HG03575 (cell line): ENCODE measurements around the gene ALDOC.
"Not testable (repeated sequence)": the region's sequence is repeated elsewhere in the genome, so short reads cannot be mapped to it uniquely, and the experiment has no call there.

Source experiments
- ATAC-seq: cut with Tn5 transposase; IDR thresholded peaks from one replicate; pipeline ENCODE4 v1.9.1; 2021; ENCODE audit not compliant: unreplicated experiment, insufficient number of reproducible peaks, low FRiP score; ENCODE audit errors: extremely low read depth

ALDOC gene

GRCh38 chr17:28592260-28592659 lies 15.6 kb upstream of the ALDOC start:
- no peak for ATAC-seq

- no peak for ATAC-seq
Observed at GRCh38 chr17:28585851-28586250, 9.2 kb upstream of the ALDOC start.

- no peak for ATAC-seq
Observed at GRCh38 chr17:28584434-28584833, 7.7 kb upstream of the ALDOC start.

GRCh38 chr17:28582513-28582912 lies 5.8 kb upstream of the ALDOC start:
- no peak for ATAC-seq

- ATAC-seq: no peak
Observed at GRCh38 chr17:28580959-28581358, 4.3 kb upstream of the ALDOC start.

GRCh38 chr17:28579526-28579925 lies 2.8 kb upstream of the ALDOC start:
- ATAC-seq: no peak

GRCh38 chr17:28578246-28579195 lies 1.8 kb upstream of the ALDOC start:
- ATAC-seq: no peak

- no peak for ATAC-seq
Observed at GRCh38 chr17:28577466-28577824, 750 bp upstream of the ALDOC start.

- not testable (repeated sequence) for ATAC-seq
Observed at GRCh38 chr17:28576016-28576415, 679 bp downstream of the ALDOC start.

GRCh38 chr17:28575126-28575795 lies 1.4 kb downstream of the ALDOC start:
- no peak for ATAC-seq

GRCh38 chr17:28574526-28574925 lies 2.2 kb downstream of the ALDOC start:
- ATAC-seq: no peak

GRCh38 chr17:28573966-28574480 lies 2.7 kb downstream of the ALDOC start:
- no peak for ATAC-seq

GRCh38 chr17:28573521-28573920 lies 3.2 kb downstream of the ALDOC start:
- ATAC-seq: no peak

GRCh38 chr17:28573040-28573380 lies 3.7 kb downstream of the ALDOC start:
- ATAC-seq: no peak

GRCh38 chr17:28572259-28573039 lies 4.2 kb downstream of the ALDOC start:
- ATAC-seq: no peak

GRCh38 chr17:28571361-28572122 lies 5.2 kb downstream of the ALDOC start, which contains the start of gene PIGS:
TSS of gene PIGS (minus strand) at chr17:28571524. CDS start at chr17:28571496, 28 bp downstream.
- ATAC-seq: no peak

GRCh38 chr17:28570716-28571360 lies 5.9 kb downstream of the ALDOC start:
- no peak for ATAC-seq

GRCh38 chr17:28569446-28569845 lies 7.2 kb downstream of the ALDOC start:
- no peak for ATAC-seq
